Bronchial epithelial cell (primary cell): ENCODE results near the gene HPS5. TPM values are rescaled to one million over a fixed set of nuclear protein-coding genes. Genes with fewer than 3 reads are reported as not detected.

Source experiments
- DNase-seq: peaks from one replicate; pipeline ENCODE4 v3.0.0-alpha.2; 2010; ENCODE audit warnings: low read depth
- FAIRE-seq: peaks from 2 replicates; lab custom pipeline; 2011; peaks lifted over from hg19 to GRCh38; lab: Jason Lieb, UNC
- H3K27me3 ChIP-seq: 2 replicates; pipeline ENCODE4 v1.5.1; 2011; ENCODE audit warnings: low read length; ENCODE audit not compliant: control insufficient read depth, insufficient read depth
- H3K36me3 ChIP-seq: 2 replicates; pipeline ENCODE4 v1.5.1; 2011; ENCODE audit warnings: low read length; ENCODE audit not compliant: control insufficient read depth, insufficient read depth
- H3K4me3 ChIP-seq: 2 replicates; pipeline ENCODE4 v1.5.1; 2011; ENCODE audit warnings: mild to moderate bottlenecking, low read depth, low read length, control low read depth
- CTCF ChIP-seq: IDR thresholded peaks from 2 replicates; pipeline ENCODE4 v1.5.1; 2011; ENCODE audit warnings: mild to moderate bottlenecking, moderate library complexity, low read length, control low read depth, inconsistent platforms; ENCODE audit not compliant: insufficient read depth, severe bottlenecking
- total RNA-seq: library from RNA; depleted of rRNA; stranded (reverse); fragments of >200 nt; gene quantifications from 2 replicates; pipeline ENCODE4 v1.2.1, GENCODE V29; 2014

The HPS5 gene
- total RNA-seq, 1 donor from 2014 or later: 39.0 TPM

DNA sequence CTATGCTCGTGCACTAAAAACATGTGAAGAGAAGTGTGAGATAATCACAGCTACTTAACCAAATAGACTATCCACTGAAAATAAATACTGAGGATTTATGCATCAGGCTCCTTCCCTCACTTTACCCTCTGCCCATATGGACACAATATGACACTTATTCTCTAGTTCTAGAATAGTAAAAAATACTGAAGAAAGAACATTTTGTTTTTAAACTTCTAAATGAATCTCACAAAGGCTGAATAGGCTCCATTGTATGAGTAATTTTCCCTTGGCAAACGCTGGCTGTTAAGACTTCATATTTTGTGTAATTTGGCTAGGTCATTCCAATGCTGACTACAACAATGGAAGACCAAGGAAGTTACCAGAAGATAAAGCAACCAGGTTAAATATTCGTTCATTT is 9.9 kb downstream of the HPS5 start:
- no peaks in the 10 kb centered on the region for H3K27me3 ChIP-seq
- FAIRE-seq (no peak), DNase-seq (peak; percentile 62)
- H3K36me3 ChIP-seq: peaks cover 3% of the 10 kb centered on the region
- TF ChIP-seq CTCF: no peak
- H3K4me3 ChIP-seq: no peak overlapping the region

GRCh38 chr11:18310800-18311340 is 11.1 kb downstream of the HPS5 start:
- DNase-seq (peak; percentile 95), FAIRE-seq (no peak)
- no peaks in the 10 kb centered on the region for H3K27me3 ChIP-seq
- H3K36me3 ChIP-seq: peaks cover 3% of the 10 kb centered on the region
- TF ChIP-seq CTCF: no peak
- H3K4me3 ChIP-seq: no peak overlapping the region

DNA sequence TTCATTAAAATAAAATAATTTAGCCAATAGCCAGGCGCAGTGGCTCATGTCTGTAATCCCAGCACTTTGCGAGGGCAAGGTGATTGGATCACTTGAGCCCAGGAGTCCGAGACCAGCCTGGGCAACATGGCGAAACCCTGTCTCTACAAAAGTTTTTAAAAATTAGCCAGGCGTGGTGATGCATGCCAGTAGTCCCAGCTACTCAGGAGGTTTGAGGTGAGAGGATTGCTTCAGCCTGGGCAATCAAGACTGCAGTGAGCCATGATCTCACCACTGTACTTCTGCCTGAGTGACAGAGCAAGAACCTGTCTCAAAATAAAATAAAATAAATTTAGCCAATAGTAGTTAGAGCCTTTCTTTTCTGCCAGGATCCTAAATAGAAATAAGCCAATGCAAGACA is 12.2 kb downstream of the HPS5 start:
- FAIRE-seq (no peak), DNase-seq (peak; percentile 31)
- peaks cover 3% of the 10 kb centered on the region for H3K36me3 ChIP-seq
- no peak overlapping the region for H3K4me3 ChIP-seq
- TF ChIP-seq CTCF: no peak
- no peaks in the 10 kb centered on the region for H3K27me3 ChIP-seq

DNA sequence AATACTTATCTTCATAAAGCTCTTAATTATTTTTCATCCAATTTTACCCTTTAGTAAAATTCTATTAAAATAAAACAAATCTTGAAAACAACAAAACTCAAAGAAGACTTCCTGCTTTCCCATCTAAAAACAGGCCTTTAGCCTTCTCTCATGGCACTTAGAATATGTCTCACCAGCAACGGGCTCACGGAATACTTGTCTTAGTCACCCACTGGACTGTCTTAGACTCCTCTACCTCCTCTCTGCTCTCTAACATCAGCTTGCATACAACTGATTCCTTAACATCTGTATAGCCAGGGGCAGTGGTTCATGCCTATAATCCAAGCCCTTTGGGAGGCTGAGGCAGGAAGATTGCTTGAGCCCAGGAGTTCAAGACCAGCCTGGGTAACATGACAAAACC is 13.7 kb downstream of the HPS5 start:
- no peak for TF ChIP-seq CTCF

GRCh38 chr11:18307461-18308139 is 14.3 kb downstream of the HPS5 start:
- no peaks in the 10 kb centered on the region for H3K27me3 ChIP-seq
- FAIRE-seq: no peak
- TF ChIP-seq CTCF: no peak
- peak; percentile 91 for DNase-seq
- H3K4me3 ChIP-seq: no peak overlapping the region
- peaks cover 3% of the 10 kb centered on the region for H3K36me3 ChIP-seq

More for the DNA sequence above, 13.7 kb downstream of the HPS5 start:
- Histone ChIP-seq H3K27me3 (no peaks in the 10 kb centered on the region), H3K4me3 (no peak overlapping the region), H3K36me3 (peaks cover 3% of the 10 kb centered on the region)
- FAIRE-seq (no peak), DNase-seq (peak; percentile 46)
